GM23338 (cell line): Measurements from ENCODE around the gene PPHLN1. TPM values are rescaled to one million over a fixed set of nuclear protein-coding genes. Genes with fewer than 3 reads are reported as not detected.

Experiments used
- ATAC-seq: fragments of 200-7000 bp; cut with Tn5 transposase; 3 replicates; pipeline ENCODE4 v1.9.1; 2020
- DNase-seq: peaks from one replicate; pipeline ENCODE4 v3.0.0-alpha.2; 2015; ENCODE audit warnings: low spot score
- H2AFZ ChIP-seq: fragments of 200-600 bp; sonication (generic); 2 replicates; pipeline ENCODE4 v1.8.0; 2016; ENCODE audit warnings: antibody characterized with exemption, mild to moderate bottlenecking, moderate library complexity
- H3F3A ChIP-seq: fragments of 200-600 bp; sonication (generic); replicated peaks from 2 replicates; pipeline ENCODE4 v1.8.0; 2017; ENCODE audit warnings: antibody characterized with exemption, mixed run types, low read depth
- H3K27ac ChIP-seq: fragments of 200-600 bp; sonication (generic); 2 replicates; pipeline ENCODE4 v1.6.1; 2016; ENCODE audit warnings: low read depth
- H3K27me3 ChIP-seq: fragments of 200-600 bp; sonication (generic); 2 replicates; pipeline ENCODE4 v1.8.0; 2016; ENCODE audit warnings: mild to moderate bottlenecking, mixed run types, moderate library complexity; ENCODE audit not compliant: insufficient read depth
- H3K36me3 ChIP-seq: fragments of 200-600 bp; sonication (generic); 2 replicates; pipeline ENCODE4 v1.8.0; 2016; ENCODE audit warnings: mild to moderate bottlenecking; ENCODE audit not compliant: insufficient read depth
- H3K4me1 ChIP-seq: fragments of 200-600 bp; sonication (generic); 2 replicates; pipeline ENCODE4 v1.8.0; 2016; ENCODE audit warnings: mild to moderate bottlenecking, moderate library complexity; ENCODE audit not compliant: insufficient read depth
- H3K4me2 ChIP-seq: fragments of 200-600 bp; sonication (generic); 2 replicates; pipeline ENCODE4 v1.7.1; 2017; ENCODE audit warnings: mixed run types
- H3K4me3 ChIP-seq: fragments of 200-600 bp; sonication (generic); 2 replicates; pipeline ENCODE4 v1.6.1; 2016; ENCODE audit warnings: mixed run types
- H3K79me2 ChIP-seq: fragments of 200-600 bp; sonication (generic); replicated peaks from 2 replicates; pipeline ENCODE4 v1.8.0; 2017; ENCODE audit warnings: mild to moderate bottlenecking; ENCODE audit not compliant: insufficient read depth
- H3K9me2 ChIP-seq: fragments of 200-600 bp; sonication (generic); 2 replicates; pipeline ENCODE4 v1.8.0; 2017; ENCODE audit not compliant: insufficient read depth
- H4K20me1 ChIP-seq: fragments of 200-600 bp; sonication (generic); replicated peaks from 2 replicates; pipeline ENCODE4 v1.8.0; 2017; ENCODE audit warnings: mild to moderate bottlenecking; ENCODE audit not compliant: insufficient read depth
- H3K27ac Mint-ChIP-seq: 2 replicates; pipeline ENCODE4 v1.8.0; 2020; ENCODE audit warnings: inconsistent platforms, mild to moderate bottlenecking, moderate library complexity, mixed read lengths
- H3K27me3 Mint-ChIP-seq: 3 replicates; pipeline ENCODE4 v1.8.0; 2022; ENCODE audit warnings: low read depth, mild to moderate bottlenecking, moderate library complexity, mixed read lengths, inconsistent platforms; ENCODE audit not compliant: insufficient read depth, poor library complexity
- H3K36me3 Mint-ChIP-seq: 3 replicates; pipeline ENCODE4 v1.8.0; 2021; ENCODE audit warnings: low read depth, mild to moderate bottlenecking, inconsistent platforms, moderate library complexity, mixed read lengths
- H3K4me1 Mint-ChIP-seq: 3 replicates; pipeline ENCODE4 v1.8.0; 2020; ENCODE audit warnings: mild to moderate bottlenecking, inconsistent platforms, mixed read lengths
- H3K4me3 Mint-ChIP-seq: 3 replicates; pipeline ENCODE4 v1.8.0; 2021; ENCODE audit warnings: moderate library complexity, mild to moderate bottlenecking, inconsistent platforms, mixed read lengths
- H3K9me3 Mint-ChIP-seq: 3 replicates; pipeline ENCODE4 v1.8.0; 2020; ENCODE audit warnings: moderate library complexity, mild to moderate bottlenecking, inconsistent platforms, mixed read lengths
- CREB1 ChIP-seq: fragments of 250-450 bp; sonication (Bioruptor Pico); IDR thresholded peaks from 2 replicates; pipeline ENCODE4 v1.5.0; 2020; ENCODE audit warnings: low read depth, mild to moderate bottlenecking, moderate library complexity
- EZH2 ChIP-seq: fragments of 200-600 bp; sonication (generic); IDR thresholded peaks from one replicate; pipeline ENCODE4 v1.8.0; 2017; ENCODE audit warnings: antibody characterized with exemption, mild to moderate bottlenecking, low read depth; ENCODE audit not compliant: unreplicated experiment
- EZH2phosphoT487 ChIP-seq: fragments of 200-600 bp; sonication (generic); IDR thresholded peaks from one replicate; pipeline ENCODE4 v1.8.1; 2018; ENCODE audit warnings: antibody characterized with exemption; ENCODE audit not compliant: unreplicated experiment
- JUNB ChIP-seq: IDR thresholded peaks from one replicate; pipeline ENCODE4 v1.6.1; 2016; ENCODE audit warnings: antibody characterized with exemption; ENCODE audit not compliant: unreplicated experiment
- NANOG ChIP-seq: IDR thresholded peaks from 2 replicates; pipeline ENCODE4 v1.6.1; 2016; ENCODE audit warnings: antibody characterized with exemption, borderline replicate concordance
- STAT1 ChIP-seq: IDR thresholded peaks from one replicate; pipeline ENCODE4 v1.6.1; 2016; ENCODE audit warnings: antibody characterized with exemption; ENCODE audit not compliant: unreplicated experiment
- ZNF114 ChIP-seq: fragments of 250-450 bp; sonication (Bioruptor Pico); IDR thresholded peaks from 2 replicates; pipeline ENCODE4 v1.5.0; 2020; ENCODE audit warnings: mild to moderate bottlenecking, moderate library complexity
- ZNF331 ChIP-seq: fragments of 250-450 bp; sonication (Bioruptor Pico); IDR thresholded peaks from 2 replicates; pipeline ENCODE4 v1.5.0; 2020; ENCODE audit warnings: low read depth, mild to moderate bottlenecking, moderate library complexity
- polyA plus RNA-seq: library from polyadenylated mRNA; unstranded; fragments of >200 nt; fragmentation: Nextera tagmentation; extraction: Ambion mirVana; gene quantifications from 2 replicates; pipeline ENCODE4 v1.2.1, GENCODE V29; 2016
- total RNA-seq: library from RNA; depleted of rRNA; stranded (reverse); fragments of >200 nt; shearing (Covaris generic); gene quantifications from 2 replicates; pipeline ENCODE4 v1.2.3, GENCODE V29; 2014
- TF ChIP-seq, protein P1 (sequence below): IDR thresholded peaks from 2 replicates; pipeline ENCODE4 v1.6.1; 2016; ENCODE audit warnings: antibody characterized with exemption
- TF ChIP-seq, protein P2 (sequence below): fragments of 250-450 bp; sonication (Bioruptor Pico); IDR thresholded peaks from 2 replicates; pipeline ENCODE4 v1.5.0; 2020; ENCODE audit warnings: mild to moderate bottlenecking, moderate library complexity
- TF ChIP-seq, protein P3 (sequence below), 2 experiments: fragments of 200-600 bp in 1 of 2; sonication (generic) in 1 of 2; conservative IDR thresholded peaks; 2 replicates each; pipeline versions ENCODE4 v1.5.1 to v1.6.1; 2016 to 2017; ENCODE audit warnings: antibody characterized with exemption in 2 of 2, low read depth in 2 of 2, mild to moderate bottlenecking in 2 of 2, moderate library complexity in 1 of 2
- TF ChIP-seq, protein P4 (sequence below): IDR thresholded peaks from one replicate; pipeline ENCODE4 v1.6.1; 2018; ENCODE audit warnings: antibody characterized with exemption; ENCODE audit not compliant: unreplicated experiment

The PPHLN1 gene
- total and polyA plus RNA-seq, 2 experiments from 2014 or later = 93.0 to 103 TPM

- TF ChIP-seq, protein P1, sequence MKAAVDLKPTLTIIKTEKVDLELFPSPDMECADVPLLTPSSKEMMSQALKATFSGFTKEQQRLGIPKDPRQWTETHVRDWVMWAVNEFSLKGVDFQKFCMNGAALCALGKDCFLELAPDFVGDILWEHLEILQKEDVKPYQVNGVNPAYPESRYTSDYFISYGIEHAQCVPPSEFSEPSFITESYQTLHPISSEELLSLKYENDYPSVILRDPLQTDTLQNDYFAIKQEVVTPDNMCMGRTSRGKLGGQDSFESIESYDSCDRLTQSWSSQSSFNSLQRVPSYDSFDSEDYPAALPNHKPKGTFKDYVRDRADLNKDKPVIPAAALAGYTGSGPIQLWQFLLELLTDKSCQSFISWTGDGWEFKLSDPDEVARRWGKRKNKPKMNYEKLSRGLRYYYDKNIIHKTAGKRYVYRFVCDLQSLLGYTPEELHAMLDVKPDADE = no peak
These were observed 148.4 kb downstream of the PPHLN1 start (continued) for GRCh38 chr12:42474391-42474790.

DNA sequence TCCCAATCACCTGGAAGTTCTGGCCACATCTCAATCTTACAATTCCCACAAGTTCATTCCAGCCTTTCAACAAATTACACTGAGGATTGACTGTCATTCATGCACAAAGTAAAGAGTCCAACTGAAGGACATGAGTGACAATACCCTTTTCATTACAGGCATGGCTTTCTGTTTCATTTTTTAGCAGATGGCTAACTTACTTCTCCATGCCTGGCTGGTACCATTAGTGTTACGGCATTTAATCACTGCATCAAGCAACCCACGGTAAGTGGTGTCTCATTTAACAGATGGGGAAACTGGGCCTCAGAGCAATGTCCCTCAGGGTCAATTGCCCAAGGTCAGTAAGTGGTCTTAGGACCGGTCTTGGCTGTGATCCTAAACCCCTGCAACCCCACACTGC lies 149.1 kb downstream of the PPHLN1 start:
- Histone ChIP-seq H3K4me3 (no peak overlapping the region), H3F3A (no peaks in the 10 kb centered on the region), H2AFZ (no peak overlapping the region), H3K4me2 (no peak overlapping the region), H3K79me2 (peaks cover 96% of the 10 kb centered on the region), H3K27me3 (no peaks in the 10 kb centered on the region), H3K36me3 (0 out of 2 replicates have a peak, but pooled peaks cover 3% of the 10 kb centered on the region), H3K27ac (no peak overlapping the region), H3K4me1 (peaks cover 64% of the 10 kb centered on the region), H3K9me2 (no peaks in the 10 kb centered on the region), H4K20me1 (peaks cover 22% of the 10 kb centered on the region)
- Mint-ChIP-seq H3K9me3 (no peaks in the 10 kb centered on the region; the same call in 2 of the 3 replicates), H3K4me3 (no peak overlapping the region), H3K27ac (no peak overlapping the region), H3K36me3 (peaks cover 44% of the 10 kb centered on the region), H3K4me1 (peaks cover 71% of the 10 kb centered on the region), H3K27me3 (peaks cover 7% of the 10 kb centered on the region)
- no peak for DNase-seq
- no peak; the same call in 2 of the 3 replicates for ATAC-seq
- TF ChIP-seq ZNF114 (no peak), STAT1 (no peak), JUNB (no peak), ZNF331 (CRISPR knock-in tag) (no peak), EZH2phosphoT487 (no peak), NANOG (no peak), EZH2 (no peak), CREB1 (CRISPR knock-in tag) (no peak)
- TF ChIP-seq, protein P2, sequence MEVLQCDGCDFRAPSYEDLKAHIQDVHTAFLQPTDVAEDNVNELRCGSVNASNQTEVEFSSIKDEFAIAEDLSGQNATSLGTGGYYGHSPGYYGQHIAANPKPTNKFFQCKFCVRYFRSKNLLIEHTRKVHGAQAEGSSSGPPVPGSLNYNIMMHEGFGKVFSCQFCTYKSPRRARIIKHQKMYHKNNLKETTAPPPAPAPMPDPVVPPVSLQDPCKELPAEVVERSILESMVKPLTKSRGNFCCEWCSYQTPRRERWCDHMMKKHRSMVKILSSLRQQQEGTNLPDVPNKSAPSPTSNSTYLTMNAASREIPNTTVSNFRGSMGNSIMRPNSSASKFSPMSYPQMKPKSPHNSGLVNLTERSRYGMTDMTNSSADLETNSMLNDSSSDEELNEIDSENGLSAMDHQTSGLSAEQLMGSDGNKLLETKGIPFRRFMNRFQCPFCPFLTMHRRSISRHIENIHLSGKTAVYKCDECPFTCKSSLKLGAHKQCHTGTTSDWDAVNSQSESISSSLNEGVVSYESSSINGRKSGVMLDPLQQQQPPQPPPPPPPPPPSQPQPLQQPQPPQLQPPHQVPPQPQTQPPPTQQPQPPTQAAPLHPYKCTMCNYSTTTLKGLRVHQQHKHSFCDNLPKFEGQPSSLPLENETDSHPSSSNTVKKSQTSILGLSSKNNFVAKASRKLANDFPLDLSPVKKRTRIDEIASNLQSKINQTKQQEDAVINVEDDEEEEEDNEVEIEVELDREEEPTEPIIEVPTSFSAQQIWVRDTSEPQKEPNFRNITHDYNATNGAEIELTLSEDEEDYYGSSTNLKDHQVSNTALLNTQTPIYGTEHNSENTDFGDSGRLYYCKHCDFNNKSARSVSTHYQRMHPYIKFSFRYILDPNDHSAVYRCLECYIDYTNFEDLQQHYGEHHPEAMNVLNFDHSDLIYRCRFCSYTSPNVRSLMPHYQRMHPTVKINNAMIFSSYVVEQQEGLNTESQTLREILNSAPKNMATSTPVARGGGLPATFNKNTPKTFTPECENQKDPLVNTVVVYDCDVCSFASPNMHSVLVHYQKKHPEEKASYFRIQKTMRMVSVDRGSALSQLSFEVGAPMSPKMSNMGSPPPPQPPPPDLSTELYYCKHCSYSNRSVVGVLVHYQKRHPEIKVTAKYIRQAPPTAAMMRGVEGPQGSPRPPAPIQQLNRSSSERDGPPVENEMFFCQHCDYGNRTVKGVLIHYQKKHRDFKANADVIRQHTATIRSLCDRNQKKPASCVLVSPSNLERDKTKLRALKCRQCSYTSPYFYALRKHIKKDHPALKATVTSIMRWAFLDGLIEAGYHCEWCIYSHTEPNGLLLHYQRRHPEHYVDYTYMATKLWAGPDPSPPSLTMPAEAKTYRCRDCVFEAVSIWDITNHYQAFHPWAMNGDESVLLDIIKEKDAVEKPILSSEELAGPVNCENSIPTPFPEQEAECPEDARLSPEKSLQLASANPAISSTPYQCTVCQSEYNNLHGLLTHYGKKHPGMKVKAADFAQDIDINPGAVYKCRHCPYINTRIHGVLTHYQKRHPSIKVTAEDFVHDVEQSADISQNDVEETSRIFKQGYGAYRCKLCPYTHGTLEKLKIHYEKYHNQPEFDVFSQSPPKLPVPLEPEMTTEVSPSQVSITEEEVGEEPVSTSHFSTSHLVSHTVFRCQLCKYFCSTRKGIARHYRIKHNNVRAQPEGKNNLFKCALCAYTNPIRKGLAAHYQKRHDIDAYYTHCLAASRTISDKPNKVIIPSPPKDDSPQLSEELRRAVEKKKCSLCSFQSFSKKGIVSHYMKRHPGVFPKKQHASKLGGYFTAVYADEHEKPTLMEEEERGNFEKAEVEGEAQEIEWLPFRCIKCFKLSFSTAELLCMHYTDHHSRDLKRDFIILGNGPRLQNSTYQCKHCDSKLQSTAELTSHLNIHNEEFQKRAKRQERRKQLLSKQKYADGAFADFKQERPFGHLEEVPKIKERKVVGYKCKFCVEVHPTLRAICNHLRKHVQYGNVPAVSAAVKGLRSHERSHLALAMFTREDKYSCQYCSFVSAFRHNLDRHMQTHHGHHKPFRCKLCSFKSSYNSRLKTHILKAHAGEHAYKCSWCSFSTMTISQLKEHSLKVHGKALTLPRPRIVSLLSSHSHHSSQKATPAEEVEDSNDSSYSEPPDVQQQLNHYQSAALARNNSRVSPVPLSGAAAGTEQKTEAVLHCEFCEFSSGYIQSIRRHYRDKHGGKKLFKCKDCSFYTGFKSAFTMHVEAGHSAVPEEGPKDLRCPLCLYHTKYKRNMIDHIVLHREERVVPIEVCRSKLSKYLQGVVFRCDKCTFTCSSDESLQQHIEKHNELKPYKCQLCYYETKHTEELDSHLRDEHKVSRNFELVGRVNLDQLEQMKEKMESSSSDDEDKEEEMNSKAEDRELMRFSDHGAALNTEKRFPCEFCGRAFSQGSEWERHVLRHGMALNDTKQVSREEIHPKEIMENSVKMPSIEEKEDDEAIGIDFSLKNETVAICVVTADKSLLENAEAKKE (CRISPR knock-in tag) = no peak
- TF ChIP-seq, protein P1 = no peak
- TF ChIP-seq, protein P3, sequence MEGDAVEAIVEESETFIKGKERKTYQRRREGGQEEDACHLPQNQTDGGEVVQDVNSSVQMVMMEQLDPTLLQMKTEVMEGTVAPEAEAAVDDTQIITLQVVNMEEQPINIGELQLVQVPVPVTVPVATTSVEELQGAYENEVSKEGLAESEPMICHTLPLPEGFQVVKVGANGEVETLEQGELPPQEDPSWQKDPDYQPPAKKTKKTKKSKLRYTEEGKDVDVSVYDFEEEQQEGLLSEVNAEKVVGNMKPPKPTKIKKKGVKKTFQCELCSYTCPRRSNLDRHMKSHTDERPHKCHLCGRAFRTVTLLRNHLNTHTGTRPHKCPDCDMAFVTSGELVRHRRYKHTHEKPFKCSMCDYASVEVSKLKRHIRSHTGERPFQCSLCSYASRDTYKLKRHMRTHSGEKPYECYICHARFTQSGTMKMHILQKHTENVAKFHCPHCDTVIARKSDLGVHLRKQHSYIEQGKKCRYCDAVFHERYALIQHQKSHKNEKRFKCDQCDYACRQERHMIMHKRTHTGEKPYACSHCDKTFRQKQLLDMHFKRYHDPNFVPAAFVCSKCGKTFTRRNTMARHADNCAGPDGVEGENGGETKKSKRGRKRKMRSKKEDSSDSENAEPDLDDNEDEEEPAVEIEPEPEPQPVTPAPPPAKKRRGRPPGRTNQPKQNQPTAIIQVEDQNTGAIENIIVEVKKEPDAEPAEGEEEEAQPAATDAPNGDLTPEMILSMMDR (conservative IDR thresholded peaks at IDR 0.05; ENCODE audit: low read depth in 2 of 2) = no peak
- TF ChIP-seq, protein P4, sequence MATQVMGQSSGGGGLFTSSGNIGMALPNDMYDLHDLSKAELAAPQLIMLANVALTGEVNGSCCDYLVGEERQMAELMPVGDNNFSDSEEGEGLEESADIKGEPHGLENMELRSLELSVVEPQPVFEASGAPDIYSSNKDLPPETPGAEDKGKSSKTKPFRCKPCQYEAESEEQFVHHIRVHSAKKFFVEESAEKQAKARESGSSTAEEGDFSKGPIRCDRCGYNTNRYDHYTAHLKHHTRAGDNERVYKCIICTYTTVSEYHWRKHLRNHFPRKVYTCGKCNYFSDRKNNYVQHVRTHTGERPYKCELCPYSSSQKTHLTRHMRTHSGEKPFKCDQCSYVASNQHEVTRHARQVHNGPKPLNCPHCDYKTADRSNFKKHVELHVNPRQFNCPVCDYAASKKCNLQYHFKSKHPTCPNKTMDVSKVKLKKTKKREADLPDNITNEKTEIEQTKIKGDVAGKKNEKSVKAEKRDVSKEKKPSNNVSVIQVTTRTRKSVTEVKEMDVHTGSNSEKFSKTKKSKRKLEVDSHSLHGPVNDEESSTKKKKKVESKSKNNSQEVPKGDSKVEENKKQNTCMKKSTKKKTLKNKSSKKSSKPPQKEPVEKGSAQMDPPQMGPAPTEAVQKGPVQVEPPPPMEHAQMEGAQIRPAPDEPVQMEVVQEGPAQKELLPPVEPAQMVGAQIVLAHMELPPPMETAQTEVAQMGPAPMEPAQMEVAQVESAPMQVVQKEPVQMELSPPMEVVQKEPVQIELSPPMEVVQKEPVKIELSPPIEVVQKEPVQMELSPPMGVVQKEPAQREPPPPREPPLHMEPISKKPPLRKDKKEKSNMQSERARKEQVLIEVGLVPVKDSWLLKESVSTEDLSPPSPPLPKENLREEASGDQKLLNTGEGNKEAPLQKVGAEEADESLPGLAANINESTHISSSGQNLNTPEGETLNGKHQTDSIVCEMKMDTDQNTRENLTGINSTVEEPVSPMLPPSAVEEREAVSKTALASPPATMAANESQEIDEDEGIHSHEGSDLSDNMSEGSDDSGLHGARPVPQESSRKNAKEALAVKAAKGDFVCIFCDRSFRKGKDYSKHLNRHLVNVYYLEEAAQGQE = no peak
